Panc1 (cell line): ENCODE results near the gene ARHGEF12. TPM values are rescaled to one million over a fixed set of nuclear protein-coding genes. Genes with fewer than 3 reads are reported as not detected.

Experiments
- ATAC-seq: fragments of 200-7000 bp; cut with Tn5 transposase; 2 replicates; pipeline ENCODE4 v1.9.1; 2020; ENCODE audit warnings: mild to moderate bottlenecking, moderate library complexity
- BruUV-seq: library from RNA; stranded (reverse); fragments of 400-500 nt; replicated peaks from 2 replicates; lab custom pipeline; 2021; lab: Mats Ljungman, UMichigan
- CTCF ChIA-PET: fragments of 300-600 bp; sonication (Branson Sonifier 250); formaldehyde crosslinking; loops from one replicate; lab custom pipeline; 2022; ENCODE audit warnings: antibody characterized with exemption; lab: Charles Lee
- POLR2A ChIA-PET: fragments of 300-600 bp; sonication (Branson Sonifier 250); formaldehyde crosslinking; loops from one replicate; lab custom pipeline; 2022; ENCODE audit warnings: antibody characterized with exemption; lab: Charles Lee
- DNase-seq: peaks from one replicate; pipeline ENCODE4 v3.0.0-alpha.2; 2010; ENCODE audit warnings: low read depth, low spot score
- H3K27ac ChIP-seq: 2 replicates; pipeline ENCODE4 v1.5.1; 2011; ENCODE audit warnings: mild to moderate bottlenecking, low read length, inconsistent platforms
- H3K27me3 ChIP-seq: fragments of 200-500 bp; sonication (Bioruptor generic); 2 replicates; pipeline ENCODE4 v1.6.0; 2014; ENCODE audit warnings: low read length, inconsistent platforms; ENCODE audit not compliant: control insufficient read depth, insufficient read depth
- H3K36me3 ChIP-seq: fragments of 200-500 bp; sonication (Bioruptor generic); 2 replicates; pipeline ENCODE4 v1.5.1; 2014; ENCODE audit warnings: inconsistent platforms, mild to moderate bottlenecking, low read length, moderate library complexity; ENCODE audit not compliant: control insufficient read depth, insufficient read depth
- H3K4me1 ChIP-seq: 2 replicates; pipeline ENCODE4 v1.5.1; 2011; ENCODE audit warnings: inconsistent platforms, mild to moderate bottlenecking, low read length, moderate library complexity; ENCODE audit not compliant: control insufficient read depth, insufficient read depth
- H3K4me3 ChIP-seq, 2 experiments: 2 replicates each; pipeline ENCODE4 v1.5.1; 2011 to 2012; ENCODE audit warnings: low read depth in 2 of 2, low read length in 2 of 2, mild to moderate bottlenecking in 2 of 2, inconsistent platforms in 1 of 2, moderate library complexity in 1 of 2
- H3K9me3 ChIP-seq: fragments of 200-500 bp; sonication (Bioruptor generic); 2 replicates; pipeline ENCODE4 v1.5.1; 2014; ENCODE audit warnings: low read depth, mild to moderate bottlenecking, inconsistent platforms, low read length, moderate library complexity; ENCODE audit not compliant: control insufficient read depth, insufficient read depth
- CTCF ChIP-seq: fragments of 450-650 bp; IDR thresholded peaks from 2 replicates; pipeline ENCODE4 v1.5.1; 2017; ENCODE audit warnings: mild to moderate bottlenecking
- POLR2AphosphoS5 ChIP-seq: IDR thresholded peaks from 2 replicates; pipeline ENCODE4 v1.6.1; 2012; ENCODE audit warnings: mild to moderate bottlenecking, low read depth, low read length, moderate library complexity
- REST ChIP-seq, 2 experiments: IDR thresholded peaks; 2 replicates each; pipeline ENCODE4 v1.6.1; 2011 to 2012; ENCODE audit warnings: low read depth in 2 of 2, control low read depth in 1 of 2, low read length in 1 of 2, mild to moderate bottlenecking in 1 of 2, moderate library complexity in 1 of 2; ENCODE audit not compliant: insufficient read depth in 1 of 2
- SIN3A ChIP-seq: IDR thresholded peaks from 2 replicates; pipeline ENCODE4 v1.6.1; 2012; ENCODE audit warnings: low read depth, mild to moderate bottlenecking, low read length, moderate library complexity, borderline replicate concordance; ENCODE audit not compliant: insufficient read depth
- TCF7L2 ChIP-seq: IDR thresholded peaks from 2 replicates; pipeline ENCODE4 v1.6.1; 2011; ENCODE audit warnings: mild to moderate bottlenecking, low read depth, low read length, inconsistent platforms
- in situ Hi-C: cut with HindIII; loops from 2 replicates; pipeline ENCODE4 v1.10.0; 2016; ENCODE audit warnings: low sequenced_read_pairs, low pct_unique_long_range_greater_than_20kb
- intact Hi-C: fragments of 100-400 bp; cut with micrococcal nuclease; formaldehyde crosslinking; loops from one replicate; pipeline ENCODE4 v1.10.0; 2022; ENCODE audit not compliant: unreplicated experiment
- total RNA-seq: library from RNA; stranded (reverse); gene quantifications from one replicate; pipeline ENCODE4 v1.2.1, GENCODE V29; 2021; ENCODE audit not compliant: unreplicated experiment

ARHGEF12 gene
- total RNA-seq, 1 experiment from 2014 or later = 182 TPM

- no TSS peak for BruUV-seq
- DNase-seq = no peak
- Histone ChIP-seq H3K9me3 (no peaks in the 10 kb centered on the region), H3K27me3 (no peaks in the 10 kb centered on the region), H3K4me3 (no peak overlapping the region), H3K4me1 (peaks cover 25% of the 10 kb centered on the region), H3K36me3 (no peaks in the 10 kb centered on the region), H3K27ac (no peak overlapping the region)
- POLR2A ChIA-PET = no interaction called here
- in situ Hi-C loops = no loop called here
- ATAC-seq = no peak
- TF ChIP-seq TCF7L2 (no peak), CTCF (no peak), SIN3A (no peak), REST (IDR thresholded peaks at IDR 0.05; ENCODE audit: insufficient read depth in 1 of 2, low read depth in 2 of 2, low read length in 1 of 2) (no peak), POLR2AphosphoS5 (no peak)
- CTCF ChIA-PET = no interaction called here
- intact Hi-C loops = no loop called here
Observed at GRCh38 chr11:120354779-120355178, 18.6 kb downstream of the ARHGEF12 start.

- no peak for TF ChIP-seq REST (IDR thresholded peaks at IDR 0.05; ENCODE audit: insufficient read depth in 1 of 2, low read depth in 2 of 2, low read length in 1 of 2)
- no peak for TF ChIP-seq POLR2AphosphoS5
- no peak for TF ChIP-seq CTCF
- no peak for TF ChIP-seq TCF7L2
- no peak for TF ChIP-seq SIN3A
Observed at GRCh38 chr11:120357620-120358019, 21.4 kb downstream of the ARHGEF12 start.

More at GRCh38 chr11:120357620-120358019, 21.4 kb downstream of the ARHGEF12 start:
- no peak overlapping the region for H3K27ac ChIP-seq
- BruUV-seq = TSS peak; percentile 11
- ChIA-PET CTCF (no interaction called here), POLR2A (no interaction called here)
- H3K4me1 ChIP-seq = peaks cover 17% of the 10 kb centered on the region
- DNase-seq = no peak
- no peak overlapping the region for H3K4me3 ChIP-seq
- no peaks in the 10 kb centered on the region for H3K36me3 ChIP-seq
- in situ Hi-C loops (no loop called here), intact Hi-C loops (no loop called here)
- ATAC-seq = no peak
- H3K9me3 ChIP-seq = no peaks in the 10 kb centered on the region
- no peaks in the 10 kb centered on the region for H3K27me3 ChIP-seq
